ENCODE data around the gene FASTKD3. TPM values are rescaled to one million over a fixed set of nuclear protein-coding genes. Genes with fewer than 3 reads are reported as not detected.

FASTKD3 gene
- total and polyA plus RNA-seq, 9 donors: 4.9 to 11.6 (median 7.2) TPM

DNA sequence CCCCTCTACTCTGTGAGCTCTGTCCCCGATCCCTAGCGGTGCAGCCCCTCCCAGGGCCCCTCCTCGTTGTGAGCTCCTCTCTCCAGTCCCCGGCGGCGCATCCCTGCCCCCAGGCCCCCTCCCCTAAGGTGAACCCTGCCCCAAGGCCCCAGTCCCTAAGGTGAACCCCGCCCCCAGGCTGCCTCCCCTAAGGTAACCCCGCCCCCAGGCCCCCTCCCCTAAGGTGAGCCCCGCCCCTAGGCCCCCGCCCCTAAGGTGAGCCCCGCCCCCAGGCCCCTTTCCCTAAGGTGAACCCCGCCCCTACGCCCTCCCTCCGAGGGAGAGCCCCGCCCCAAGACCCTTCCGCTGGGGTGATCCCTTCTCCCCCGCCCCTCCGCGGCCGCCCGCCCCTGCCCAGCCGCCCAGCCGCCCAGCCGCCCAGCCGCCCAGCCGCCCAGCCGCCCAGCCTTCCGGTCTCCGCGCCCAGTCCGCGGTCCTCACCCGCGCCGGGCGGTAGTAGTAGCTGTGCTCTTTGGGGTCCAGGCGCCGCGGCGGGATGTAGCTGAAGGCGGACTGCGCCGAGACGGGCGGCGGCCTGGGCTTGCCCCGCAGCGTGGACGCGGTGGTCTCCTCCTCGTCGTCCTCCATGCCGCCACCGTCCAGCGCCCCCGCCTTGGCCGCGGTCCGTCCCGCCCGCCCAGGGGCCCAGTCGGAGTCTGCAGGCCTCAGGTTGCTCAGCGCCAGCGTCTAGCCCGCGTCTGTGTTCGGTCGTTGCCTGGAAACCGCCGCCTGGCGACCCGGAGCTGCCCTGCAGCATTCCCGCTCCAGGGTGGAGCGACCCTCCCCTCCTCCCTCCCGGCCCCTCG is 18.2 kb downstream of the FASTKD3 start, which contains the start of gene CFAP90:
Gene CFAP90 (minus strand): TSS at position 739 of the 845 bp plus-strand sequence. CDS start 112 bp downstream, at position 627.
- Histone ChIP-seq H3K27me3 (no peaks in the 10 kb centered on the region), H3K4me1 (ENCODE audit: insufficient read depth) (peaks cover 7% of the 10 kb centered on the region), H3K4me3 (peak within 1 kb of the TSS; percentile 47), H3K27ac (peak within 1 kb of the TSS; percentile 5 to 57), H3K36me3 (no peaks in the 10 kb centered on the region), H3K9me3 (no peaks in the 10 kb centered on the region)
- intact Hi-C loops (cut with DNase I): loop anchor here in 1 of 4 donors (10.0 kb wide), 1 partner anchor 456 kb away; the partner anchor contains the start of gene ADCY2
- DNase-seq: peak; percentile 60 to 79 (median 68)
- WGBS, 3 donors: 1 to 2% (median 1%) methylated on average over 19 to 76 of the region's 76 CpGs
- TF ChIP-seq POLR2A (IDR thresholded peaks at IDR 0.05): no peak
- no peak for TF ChIP-seq EP300 (IDR thresholded peaks at IDR 0.05)
- TF ChIP-seq, protein P1, sequence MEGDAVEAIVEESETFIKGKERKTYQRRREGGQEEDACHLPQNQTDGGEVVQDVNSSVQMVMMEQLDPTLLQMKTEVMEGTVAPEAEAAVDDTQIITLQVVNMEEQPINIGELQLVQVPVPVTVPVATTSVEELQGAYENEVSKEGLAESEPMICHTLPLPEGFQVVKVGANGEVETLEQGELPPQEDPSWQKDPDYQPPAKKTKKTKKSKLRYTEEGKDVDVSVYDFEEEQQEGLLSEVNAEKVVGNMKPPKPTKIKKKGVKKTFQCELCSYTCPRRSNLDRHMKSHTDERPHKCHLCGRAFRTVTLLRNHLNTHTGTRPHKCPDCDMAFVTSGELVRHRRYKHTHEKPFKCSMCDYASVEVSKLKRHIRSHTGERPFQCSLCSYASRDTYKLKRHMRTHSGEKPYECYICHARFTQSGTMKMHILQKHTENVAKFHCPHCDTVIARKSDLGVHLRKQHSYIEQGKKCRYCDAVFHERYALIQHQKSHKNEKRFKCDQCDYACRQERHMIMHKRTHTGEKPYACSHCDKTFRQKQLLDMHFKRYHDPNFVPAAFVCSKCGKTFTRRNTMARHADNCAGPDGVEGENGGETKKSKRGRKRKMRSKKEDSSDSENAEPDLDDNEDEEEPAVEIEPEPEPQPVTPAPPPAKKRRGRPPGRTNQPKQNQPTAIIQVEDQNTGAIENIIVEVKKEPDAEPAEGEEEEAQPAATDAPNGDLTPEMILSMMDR (IDR thresholded peaks at IDR 0.05): peak in 1 of 3 donors; percentile 22

DNA sequence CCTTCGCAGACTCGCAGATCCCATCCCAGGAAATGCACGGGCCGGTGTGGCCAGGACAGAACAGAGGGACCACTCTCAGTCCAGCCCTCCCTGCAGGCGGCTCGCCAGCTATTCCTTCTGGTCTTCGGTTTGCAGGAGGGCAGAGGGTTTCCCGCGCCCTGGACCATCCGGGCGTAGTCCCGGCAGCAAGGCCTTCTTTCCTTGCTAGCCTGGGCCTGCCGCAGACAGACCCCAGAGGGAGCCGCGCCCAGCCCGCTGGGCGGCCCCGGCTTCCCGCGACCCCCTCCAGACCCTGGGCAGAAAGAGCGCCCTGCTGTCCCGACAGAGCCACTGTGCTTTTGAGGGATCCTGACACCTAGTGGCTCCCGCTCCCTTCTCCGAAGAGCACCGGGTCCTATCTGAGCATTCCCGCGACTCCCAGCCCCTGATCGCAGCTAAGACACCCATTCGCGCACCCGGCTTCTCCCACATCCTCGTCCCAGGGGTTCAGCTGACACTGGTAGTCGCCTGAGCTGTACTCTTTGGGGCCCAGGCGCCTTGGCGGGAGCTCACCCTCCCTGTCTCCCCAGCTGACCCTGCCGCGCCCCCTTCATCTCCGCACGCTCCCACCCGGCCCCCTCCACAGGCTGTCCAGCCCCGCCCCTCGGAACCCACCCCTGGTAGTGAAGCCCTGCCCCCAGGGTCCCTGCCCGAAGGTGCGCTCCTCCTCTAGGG is 19.0 kb downstream of the FASTKD3 start:
- TF ChIP-seq POLR2A (IDR thresholded peaks at IDR 0.05) (no peak), EP300 (IDR thresholded peaks at IDR 0.05) (no peak)
- TF ChIP-seq, protein P1 (IDR thresholded peaks at IDR 0.05): no peak
- DNase-seq: peak; percentile 33 to 57 (median 47)
- H3K4me3 ChIP-seq: peak overlapping the region; percentile 47
- 3 to 4% (median 3%) methylated on average over 44 of the region's 44 CpGs for WGBS, 3 donors
- H3K4me1 ChIP-seq (ENCODE audit: insufficient read depth): peaks cover 7% of the 10 kb centered on the region
- H3K27ac ChIP-seq: peak overlapping the region; percentile 12 to 20
- no peaks in the 10 kb centered on the region for H3K36me3 ChIP-seq
- no peaks in the 10 kb centered on the region for H3K9me3 ChIP-seq
- H3K27me3 ChIP-seq: no peaks in the 10 kb centered on the region
- intact Hi-C loops (cut with DNase I): loop anchor here in 1 of 4 donors (10.0 kb wide), 1 partner anchor 455 kb away; the partner anchor contains the start of gene ADCY2

DNA sequence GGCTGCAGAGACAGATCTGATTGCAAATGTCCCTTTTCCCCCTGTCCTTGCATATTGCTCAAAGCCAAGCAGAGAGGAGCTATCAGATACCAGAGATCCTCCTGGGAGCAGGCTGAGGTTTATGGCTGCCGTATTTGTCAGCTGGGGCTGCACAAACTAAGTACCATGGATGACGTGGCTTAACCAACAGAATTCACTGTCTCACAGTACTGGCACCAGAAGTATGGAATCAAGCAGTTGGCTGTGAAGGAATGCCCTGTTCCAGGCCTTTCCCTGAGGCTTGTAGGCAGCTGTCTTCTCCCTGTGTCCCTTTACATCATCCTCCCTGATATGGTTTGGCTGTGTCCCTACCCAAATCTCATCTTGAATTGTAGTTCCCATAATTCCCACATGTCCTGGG is 20.5 kb downstream of the FASTKD3 start:
- DNase-seq: no peak
- no peak overlapping the region for H3K27ac ChIP-seq
- no peak overlapping the region for H3K4me3 ChIP-seq
- no peak for TF ChIP-seq POLR2A (IDR thresholded peaks at IDR 0.05)
- no peak for TF ChIP-seq EP300 (IDR thresholded peaks at IDR 0.05)
- TF ChIP-seq, protein P1 (IDR thresholded peaks at IDR 0.05): no peak
- H3K9me3 ChIP-seq: no peaks in the 10 kb centered on the region
- H3K4me1 ChIP-seq (ENCODE audit: insufficient read depth): peaks cover 7% of the 10 kb centered on the region
- WGBS, 3 donors: 84 to 89% (median 87%) methylated on average over 2 of the region's 2 CpGs
- H3K36me3 ChIP-seq: no peaks in the 10 kb centered on the region
- no peaks in the 10 kb centered on the region for H3K27me3 ChIP-seq
- intact Hi-C loops (cut with DNase I): no loop called here

DNA sequence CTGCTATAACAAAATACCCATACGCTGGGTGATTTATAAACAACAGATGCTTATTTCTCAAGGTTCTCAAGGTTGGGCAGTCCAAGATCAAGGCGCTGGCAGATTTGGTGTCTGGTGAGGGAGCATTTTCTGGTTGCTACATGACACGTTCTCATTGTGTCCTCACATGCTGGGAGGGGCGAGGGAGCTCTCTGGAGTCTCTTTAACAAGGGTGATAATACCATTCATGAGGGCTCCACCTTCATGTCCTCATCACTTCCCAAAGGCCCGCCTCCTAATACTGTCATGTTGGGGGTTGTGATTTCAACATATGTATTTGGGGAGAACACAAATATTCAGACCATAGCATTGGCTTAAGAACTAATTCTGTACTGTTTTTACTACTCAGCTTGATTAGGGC is 22.5 kb downstream of the FASTKD3 start:
- Histone ChIP-seq H3K4me3 (no peak overlapping the region), H3K27me3 (no peaks in the 10 kb centered on the region), H3K36me3 (no peaks in the 10 kb centered on the region), H3K4me1 (ENCODE audit: insufficient read depth) (peaks cover 2% of the 10 kb centered on the region), H3K9me3 (no peaks in the 10 kb centered on the region), H3K27ac (no peak overlapping the region)
- TF ChIP-seq EP300 (IDR thresholded peaks at IDR 0.05): no peak
- TF ChIP-seq, protein P1 (IDR thresholded peaks at IDR 0.05): no peak
- TF ChIP-seq POLR2A (IDR thresholded peaks at IDR 0.05): no peak
- WGBS, 3 donors: 89 to 91% (median 90%) methylated on average over 5 of the region's 5 CpGs
- intact Hi-C loops (cut with DNase I): no loop called here
- DNase-seq: no peak

Data from ovary (tissue), 9 donors.